GM12864 (cell line): ENCODE data around the gene COG8.
"Not testable (repeated sequence)": the region's sequence is repeated elsewhere in the genome, so short reads cannot be mapped to it uniquely, and the experiment has no call there.

Experiments used
- DNase-seq: peaks from one replicate; pipeline ENCODE4 v3.0.0-alpha.2; 2011; ENCODE audit warnings: low read depth
- H3K4me3 ChIP-seq: 2 replicates; pipeline ENCODE4 v1.5.1; 2011; ENCODE audit warnings: mild to moderate bottlenecking, low read depth, low read length, control low read depth
- CTCF ChIP-seq: IDR thresholded peaks from 2 replicates; pipeline ENCODE4 v1.5.1; 2011; ENCODE audit warnings: low read depth, mild to moderate bottlenecking, moderate library complexity, low read length, control low read depth, inconsistent platforms; ENCODE audit errors: missing control alignments

COG8 gene

GRCh38 chr16:69364088-69364487 is 24.7 kb upstream of the COG8 start:
- H3K4me3 ChIP-seq, result no peak overlapping the region
- no peak for DNase-seq
- TF ChIP-seq CTCF, result no peak

DNA sequence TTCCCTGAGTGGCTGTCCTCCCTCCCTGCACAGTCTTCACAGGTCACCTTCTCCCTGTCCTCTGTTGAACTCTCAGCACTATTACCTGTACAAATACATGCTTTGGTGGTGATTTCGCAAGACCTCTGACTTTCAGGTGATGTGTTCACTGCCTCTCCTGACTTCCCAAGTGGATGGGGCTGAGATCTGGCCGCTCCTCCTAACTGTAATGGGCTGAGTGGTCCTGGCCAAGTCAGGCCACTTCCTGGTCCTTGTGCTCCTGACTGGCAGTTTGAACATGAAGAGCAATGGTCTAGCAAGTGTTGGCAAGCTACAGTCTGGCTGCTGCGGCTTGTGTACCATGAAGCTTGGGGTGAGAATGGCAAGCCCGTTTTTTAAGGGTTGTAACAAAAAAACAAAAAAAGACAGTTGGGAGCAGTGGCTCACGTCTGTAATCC is 23.9 kb upstream of the COG8 start:
- TF ChIP-seq CTCF, result no peak

DNA sequence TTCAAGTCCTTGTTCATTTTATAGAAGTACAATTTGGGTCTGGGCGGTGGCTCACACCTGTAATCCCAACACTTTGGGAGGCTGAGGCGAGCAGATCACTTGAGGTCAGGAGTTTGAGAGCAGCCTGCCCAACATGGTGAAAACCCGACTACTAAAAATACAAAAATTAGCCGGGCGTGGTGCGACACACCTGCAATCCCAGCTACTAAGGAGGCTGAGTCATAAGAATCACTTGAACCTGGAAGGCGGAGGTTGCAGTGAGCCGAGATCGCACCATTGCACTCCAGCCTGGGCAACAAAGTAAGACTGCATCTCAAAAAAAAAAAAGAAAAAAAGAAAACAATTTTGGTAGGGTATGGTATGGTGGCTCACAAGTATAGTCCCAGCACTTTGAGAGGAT is 20.7 kb upstream of the COG8 start:
- H3K4me3 ChIP-seq, DNase-seq: not testable (repeated sequence)

More for the DNA sequence above, 23.9 kb upstream of the COG8 start:
- DNase-seq, result no peak
- H3K4me3 ChIP-seq, result no peak overlapping the region

GRCh38 chr16:69351309-69352027 is 12.1 kb upstream of the COG8 start, which contains the start of gene TMED6:
Gene TMED6, minus strand, starts transcription at chr16:69351786. Its CDS starts 33 bp downstream, at chr16:69351753.
- TF ChIP-seq CTCF, result no peak
- no peak for DNase-seq
- H3K4me3 ChIP-seq, result no peak within 1 kb of the TSS

DNA sequence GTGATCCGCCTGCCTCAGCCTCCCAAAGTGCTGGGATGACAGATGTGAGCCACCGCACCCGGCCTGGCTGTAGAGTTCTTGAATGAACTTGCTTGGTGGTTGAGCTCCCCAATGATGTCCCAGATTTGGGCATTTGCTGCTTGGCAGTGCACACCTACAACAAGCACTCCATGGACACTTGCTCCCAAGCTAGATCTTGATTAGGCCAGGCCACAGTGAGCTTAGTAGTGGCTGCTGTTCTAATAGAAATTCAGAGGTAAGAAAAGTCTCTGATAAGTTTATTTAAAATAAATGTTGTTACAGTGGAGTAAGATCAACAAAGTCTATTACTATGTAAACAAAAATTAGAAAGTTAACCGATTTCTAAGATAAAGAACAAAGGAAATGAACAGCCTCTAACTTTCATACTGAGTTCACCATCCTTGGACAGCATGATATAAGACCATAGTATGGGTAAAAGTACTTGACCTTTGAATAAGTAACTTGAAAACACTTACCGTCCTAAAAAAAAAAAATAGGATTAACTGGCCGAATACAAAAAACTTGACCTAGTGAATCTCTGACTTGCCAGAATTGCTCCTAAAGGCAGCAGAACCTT is 11.3 kb upstream of the COG8 start:
- TF ChIP-seq CTCF, result no peak
- H3K4me3 ChIP-seq, result no peak overlapping the region
- no peak for DNase-seq

DNA sequence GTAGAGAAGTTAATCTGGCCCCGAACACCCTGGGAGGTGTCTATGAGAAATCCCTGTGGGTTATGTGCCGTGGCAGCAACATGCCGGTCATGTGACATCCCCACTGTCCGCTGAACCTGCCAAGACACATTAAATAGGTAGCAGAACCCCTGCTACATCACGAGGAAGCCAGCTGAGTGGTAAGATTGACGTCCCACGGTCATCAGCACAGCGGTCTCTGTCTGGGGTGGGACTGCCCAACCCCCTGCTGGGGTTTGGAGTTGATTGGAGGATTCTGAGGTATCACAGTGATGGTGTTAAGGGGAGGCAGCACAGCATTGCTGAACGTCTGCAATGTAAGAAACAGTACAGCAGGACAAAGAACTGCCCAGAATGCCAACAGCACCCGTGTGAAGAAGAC is 10.2 kb upstream of the COG8 start:
- no peak overlapping the region for H3K4me3 ChIP-seq

DNA sequence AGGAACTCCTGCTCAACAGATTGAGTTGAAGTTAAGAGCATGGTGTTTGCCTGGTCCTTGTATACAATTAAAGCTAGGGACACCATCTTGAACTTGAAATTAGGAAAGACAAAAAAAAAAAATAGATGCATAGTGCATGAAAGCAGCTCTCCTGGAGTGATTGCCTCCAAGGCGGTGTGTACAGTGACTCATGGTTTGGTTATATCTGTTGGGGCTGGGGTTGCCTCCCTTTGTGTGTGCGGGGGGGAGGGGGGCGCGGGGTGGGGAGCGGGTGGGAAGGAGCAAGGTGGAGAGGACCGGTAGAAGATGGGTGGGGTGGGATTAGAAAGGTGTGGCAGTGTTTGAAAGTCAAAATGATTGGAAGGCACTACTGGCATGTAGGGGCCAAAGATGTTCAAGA is 8.9 kb upstream of the COG8 start:
- DNase-seq, result no peak
- TF ChIP-seq CTCF, result no peak
- H3K4me3 ChIP-seq, result no peak overlapping the region

More for the DNA sequence above, 10.2 kb upstream of the COG8 start:
- DNase-seq, result no peak
- no peak for TF ChIP-seq CTCF
